Erythroblast (primary cell): ENCODE data around the gene KLF5.
A peak's percentile ranks its signal among the peaks of the same experiment; 100 is the strongest.

Source experiments
- DNase-seq, 2 experiments: peaks; one replicate each; lab custom pipeline; 2025; lab: John Stamatoyannopoulos, UW
- GATA1 ChIP-seq: IDR thresholded peaks from 2 replicates; pipeline ENCODE4 v1.6.1; 2011; ENCODE audit warnings: low read depth, mild to moderate bottlenecking, control low read depth, low read length, moderate library complexity
- POLR2A ChIP-seq: IDR thresholded peaks from 2 replicates; pipeline ENCODE4 v1.6.1; 2011; ENCODE audit warnings: mild to moderate bottlenecking, low read length

KLF5 gene

GRCh38 chr13:73054712-73055111 lies 4.1 kb upstream of the KLF5 start:
- no peak for DNase-seq
- TF ChIP-seq GATA1 (no peak), POLR2A (no peak)

- no peak for TF ChIP-seq POLR2A
- TF ChIP-seq GATA1, result no peak
Measured at GRCh38 chr13:73055813-73056564, 2.8 kb upstream of the KLF5 start.

GRCh38 chr13:73056565-73056962 lies 2.2 kb upstream of the KLF5 start:
- no peak for TF ChIP-seq POLR2A
- TF ChIP-seq GATA1, result no peak
- DNase-seq, result no peak

More at GRCh38 chr13:73055813-73056564, 2.8 kb upstream of the KLF5 start:
- DNase-seq, result no peak

GRCh38 chr13:73057284-73058063 lies 1.3 kb upstream of the KLF5 start:
- TF ChIP-seq POLR2A, result no peak
- TF ChIP-seq GATA1, result no peak
- no peak for DNase-seq

GRCh38 chr13:73058064-73058313 lies 816 bp upstream of the KLF5 start:
- no peak for DNase-seq
- TF ChIP-seq GATA1 (no peak), POLR2A (no peak)

GRCh38 chr13:73058432-73058735 lies 421 bp upstream of the KLF5 start:
- TF ChIP-seq POLR2A (no peak), GATA1 (no peak)
- DNase-seq, result no peak

GRCh38 chr13:73059460-73060250 lies 850 bp downstream of the KLF5 start:
- TF ChIP-seq GATA1 (no peak), POLR2A (no peak)
- DNase-seq, result peak; percentile 70 to 73

GRCh38 chr13:73060251-73061160 lies 1.7 kb downstream of the KLF5 start:
- peak; percentile 29 to 49 for DNase-seq
- TF ChIP-seq POLR2A, result no peak
- TF ChIP-seq GATA1, result no peak

GRCh38 chr13:73061473-73061872 lies 2.7 kb downstream of the KLF5 start:
- TF ChIP-seq GATA1 (no peak), POLR2A (no peak)
- DNase-seq, result no peak

GRCh38 chr13:73061876-73062275 lies 3.1 kb downstream of the KLF5 start:
- TF ChIP-seq GATA1, result no peak
- TF ChIP-seq POLR2A, result no peak
- DNase-seq, result no peak

- DNase-seq, result no peak
- TF ChIP-seq POLR2A (no peak), GATA1 (no peak)
Measured at GRCh38 chr13:73062468-73062867, 3.7 kb downstream of the KLF5 start.

- TF ChIP-seq GATA1 (no peak), POLR2A (no peak)
- no peak for DNase-seq
Measured at GRCh38 chr13:73063166-73063565, 4.4 kb downstream of the KLF5 start.

GRCh38 chr13:73065036-73065435 lies 6.2 kb downstream of the KLF5 start:
- DNase-seq, result no peak
- no peak for TF ChIP-seq POLR2A
- TF ChIP-seq GATA1, result no peak

GRCh38 chr13:73065665-73066340 lies 7.0 kb downstream of the KLF5 start:
- TF ChIP-seq POLR2A (no peak), GATA1 (no peak)
- DNase-seq, result no peak
